Adrenal gland (tissue), 5 donors: ENCODE data around the gene THAP12.

Experiments
- POLR2A ChIP-seq, 2 donors: fragments of 450-650 bp; IDR thresholded peaks; one replicate each; pipeline ENCODE4 v1.6.1; 2017; ENCODE audit warnings: antibody characterized with exemption in 2 of 2, mild to moderate bottlenecking in 2 of 2, moderate library complexity in 1 of 2
- TF ChIP-seq, protein P1 (sequence below), 6 experiments: fragments of 450-650 bp in 4 of 6; fragments of 200-600 bp in 2 of 6; sonication (generic) in 1 of 6; IDR thresholded peaks; 1 replicate in 5 of 6; 2 replicates in 1 of 6; pipeline versions ENCODE4 v1.5.1 to v1.8.0; 2016 to 2021; ENCODE audit warnings: antibody characterized with exemption in 6 of 6, mild to moderate bottlenecking in 2 of 6, moderate library complexity in 1 of 6
- donor health status: DM: no; HTN: no; CAD: no.

DNA sequence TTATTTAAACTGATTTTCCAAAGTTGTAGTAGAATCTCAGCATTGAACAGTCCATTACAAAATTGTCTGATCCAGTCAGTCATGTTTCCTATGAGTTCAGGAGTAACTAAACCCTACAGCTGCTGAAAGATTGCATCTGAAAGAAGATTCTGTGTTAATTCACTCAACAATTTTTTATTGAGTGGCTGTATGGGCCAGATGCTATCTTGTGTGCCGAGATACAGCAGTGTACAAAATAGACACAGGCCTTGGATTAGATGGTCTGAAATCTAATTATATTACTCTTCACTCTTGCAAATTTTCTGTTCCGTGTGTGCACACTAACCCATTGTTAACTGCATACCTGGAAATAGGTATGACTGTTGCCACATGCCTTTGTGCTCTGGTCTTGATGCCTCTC lies 7.5 kb upstream of the THAP12 start:
- TF ChIP-seq, protein P1, sequence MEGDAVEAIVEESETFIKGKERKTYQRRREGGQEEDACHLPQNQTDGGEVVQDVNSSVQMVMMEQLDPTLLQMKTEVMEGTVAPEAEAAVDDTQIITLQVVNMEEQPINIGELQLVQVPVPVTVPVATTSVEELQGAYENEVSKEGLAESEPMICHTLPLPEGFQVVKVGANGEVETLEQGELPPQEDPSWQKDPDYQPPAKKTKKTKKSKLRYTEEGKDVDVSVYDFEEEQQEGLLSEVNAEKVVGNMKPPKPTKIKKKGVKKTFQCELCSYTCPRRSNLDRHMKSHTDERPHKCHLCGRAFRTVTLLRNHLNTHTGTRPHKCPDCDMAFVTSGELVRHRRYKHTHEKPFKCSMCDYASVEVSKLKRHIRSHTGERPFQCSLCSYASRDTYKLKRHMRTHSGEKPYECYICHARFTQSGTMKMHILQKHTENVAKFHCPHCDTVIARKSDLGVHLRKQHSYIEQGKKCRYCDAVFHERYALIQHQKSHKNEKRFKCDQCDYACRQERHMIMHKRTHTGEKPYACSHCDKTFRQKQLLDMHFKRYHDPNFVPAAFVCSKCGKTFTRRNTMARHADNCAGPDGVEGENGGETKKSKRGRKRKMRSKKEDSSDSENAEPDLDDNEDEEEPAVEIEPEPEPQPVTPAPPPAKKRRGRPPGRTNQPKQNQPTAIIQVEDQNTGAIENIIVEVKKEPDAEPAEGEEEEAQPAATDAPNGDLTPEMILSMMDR (IDR thresholded peaks at IDR 0.05): no peak
- TF ChIP-seq POLR2A (IDR thresholded peaks at IDR 0.05): no peak
